GM19397 (cell line): ENCODE results near the gene MCIDAS.

Experiments
- ATAC-seq: cut with Tn5 transposase; IDR thresholded peaks from one replicate; pipeline ENCODE4 v1.9.1; 2021; ENCODE audit warnings: mild to moderate bottlenecking, moderate library complexity; ENCODE audit not compliant: unreplicated experiment

Gene MCIDAS

DNA sequence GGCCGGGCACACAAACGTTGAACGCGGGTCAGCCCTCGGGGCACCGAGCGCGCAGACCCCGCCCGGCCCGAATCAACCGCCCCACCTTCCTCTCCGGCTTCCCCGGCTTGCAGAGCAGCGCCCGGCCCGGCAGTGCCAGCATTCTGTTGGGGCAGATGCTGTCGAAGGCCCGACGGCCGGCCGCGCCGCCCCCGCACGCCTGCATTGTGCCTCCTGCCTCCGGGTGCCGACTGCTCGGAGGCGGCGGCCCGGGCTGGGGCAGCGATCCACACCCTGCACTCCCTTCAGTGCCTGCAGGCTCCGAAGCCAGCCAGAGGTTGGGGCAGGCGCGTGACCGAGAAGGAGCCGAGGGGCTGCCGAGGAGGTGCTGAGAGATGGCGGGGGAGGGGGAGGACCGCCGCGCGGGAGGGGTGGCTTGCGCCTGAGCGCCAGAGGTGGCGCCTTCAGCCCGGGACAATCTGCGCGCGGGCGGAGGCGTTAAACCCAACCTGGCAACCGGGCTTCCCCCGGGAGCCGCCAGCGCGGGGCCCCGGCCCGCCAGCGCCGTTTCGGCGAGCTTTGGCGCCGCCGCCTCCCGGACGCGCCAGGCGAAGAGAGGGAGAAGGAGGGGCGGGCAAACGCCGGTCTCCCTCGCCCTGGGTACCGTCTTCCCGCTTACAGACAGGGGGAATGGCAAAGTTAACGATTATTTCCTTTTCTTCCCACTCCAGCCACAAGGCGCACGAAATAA is at the start of gene MCIDAS:
Gene MCIDAS (minus strand): TSS at position 382 of the 730 bp plus-strand sequence. CDS start 177 bp downstream, at position 205.
- peak; percentile 43 for ATAC-seq

DNA sequence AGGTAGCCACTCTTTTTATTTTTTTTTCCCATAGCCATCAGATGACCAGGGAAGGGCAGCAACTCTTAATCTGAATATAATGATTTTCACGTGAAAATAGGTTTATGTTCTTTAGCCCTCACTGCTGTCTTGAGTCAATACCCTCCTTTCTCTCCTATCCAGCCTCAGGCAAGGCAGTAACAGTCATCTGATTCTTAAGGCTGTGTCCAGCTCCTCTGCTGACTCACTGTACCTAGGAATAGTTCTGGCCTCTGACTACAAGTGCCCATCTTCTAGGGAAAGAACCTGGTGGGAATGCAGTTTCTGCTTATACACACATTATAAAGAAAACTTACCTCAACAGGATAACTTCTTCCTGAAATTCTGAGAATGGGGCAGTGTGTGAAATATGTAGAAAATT is 49.7 kb upstream of the MCIDAS start:
- no peak for ATAC-seq

DNA sequence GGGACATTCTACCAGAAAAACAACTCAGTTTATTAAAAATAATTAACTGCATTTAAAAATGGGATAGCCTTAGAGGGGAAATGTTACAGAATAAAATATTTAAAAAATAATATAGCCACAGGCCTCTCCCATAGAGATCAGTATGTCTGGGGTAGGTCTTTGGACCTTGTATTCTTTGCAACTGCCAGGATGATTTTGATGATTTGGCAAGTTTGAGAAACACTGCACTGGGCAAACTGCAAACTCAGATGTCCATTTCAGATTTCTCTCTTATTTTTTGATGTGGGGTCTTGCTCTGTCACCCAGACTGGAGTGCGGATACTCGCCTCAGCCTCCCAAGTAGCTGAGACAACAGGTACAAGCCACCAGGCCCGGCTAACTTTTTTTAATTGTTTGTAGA is 31.2 kb upstream of the MCIDAS start:
- ATAC-seq = no peak

DNA sequence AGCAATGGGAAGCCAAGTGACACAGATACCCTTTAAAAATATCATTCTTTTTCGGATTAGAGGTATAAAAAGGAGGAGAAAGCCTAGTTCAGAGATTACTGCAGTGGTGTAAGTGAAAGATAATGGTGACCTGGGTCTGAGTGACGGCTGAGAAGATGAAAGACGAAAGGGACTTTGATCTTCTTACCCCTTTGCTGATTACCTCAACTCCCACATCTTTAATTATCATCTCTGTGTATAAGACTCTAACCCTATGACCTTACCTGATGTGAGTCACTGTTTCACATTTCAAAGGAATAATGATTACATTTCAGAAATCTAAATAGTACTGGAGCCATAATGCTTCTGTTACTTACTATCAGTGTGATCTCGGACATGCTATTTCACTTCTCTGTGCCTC is 27.7 kb upstream of the MCIDAS start:
- no peak for ATAC-seq

DNA sequence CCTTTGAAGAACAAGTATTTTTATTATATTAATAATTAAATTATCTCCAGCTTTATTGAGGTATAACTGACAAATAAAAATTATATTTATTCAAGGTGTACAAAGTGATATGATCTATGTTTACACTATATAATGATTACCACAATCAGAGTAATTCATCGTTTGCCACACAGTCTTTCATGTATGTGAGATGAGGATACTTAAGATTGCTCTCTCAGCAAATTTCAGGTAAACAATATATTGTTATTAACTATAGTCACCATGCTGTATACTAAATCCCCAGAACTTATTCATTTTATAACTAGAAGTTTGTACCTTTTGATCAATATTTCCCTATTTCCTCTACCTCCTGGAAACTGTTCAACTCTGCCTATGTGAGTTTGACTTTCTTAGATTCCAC is 22.9 kb upstream of the MCIDAS start:
- ATAC-seq = no peak

DNA sequence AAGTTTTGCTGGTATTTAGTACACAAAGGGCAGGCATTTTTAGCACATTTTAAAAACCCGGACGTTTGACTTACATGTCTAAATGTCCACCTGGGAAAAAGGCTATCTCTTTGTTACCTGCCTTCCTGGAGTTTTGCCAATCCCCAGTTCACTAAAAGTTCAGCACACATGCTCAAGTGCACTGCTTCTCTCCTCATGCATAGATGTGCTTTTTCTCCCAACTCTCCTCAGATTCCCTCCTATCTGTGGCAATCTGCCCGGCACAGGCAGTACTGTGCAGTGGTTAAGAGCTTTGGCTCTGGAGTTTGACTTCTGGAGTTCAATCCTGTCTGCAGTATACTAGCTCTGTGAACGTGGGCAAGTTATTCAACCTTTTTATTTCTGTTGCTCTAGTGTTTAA is 14.6 kb upstream of the MCIDAS start:
- ATAC-seq = no peak

DNA sequence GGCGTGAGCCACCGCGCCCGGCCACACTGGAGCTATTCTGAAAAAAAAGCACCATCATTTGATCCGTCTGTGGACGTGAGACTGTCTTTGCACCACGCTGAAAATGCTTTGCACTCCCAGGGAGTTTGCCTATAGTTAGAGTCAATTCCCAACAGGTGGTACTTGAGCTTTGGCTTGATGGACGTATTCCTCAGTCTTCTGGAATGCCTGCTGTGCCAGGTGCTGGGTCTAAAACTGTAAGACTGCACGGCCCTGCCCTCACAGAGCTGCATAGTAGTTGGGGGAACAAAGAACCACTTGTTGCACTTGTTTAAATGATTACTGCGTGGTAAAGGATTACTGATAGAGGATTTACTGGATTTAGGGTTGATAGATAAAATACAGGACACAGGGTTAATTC is 9.7 kb upstream of the MCIDAS start:
- ATAC-seq = no peak

DNA sequence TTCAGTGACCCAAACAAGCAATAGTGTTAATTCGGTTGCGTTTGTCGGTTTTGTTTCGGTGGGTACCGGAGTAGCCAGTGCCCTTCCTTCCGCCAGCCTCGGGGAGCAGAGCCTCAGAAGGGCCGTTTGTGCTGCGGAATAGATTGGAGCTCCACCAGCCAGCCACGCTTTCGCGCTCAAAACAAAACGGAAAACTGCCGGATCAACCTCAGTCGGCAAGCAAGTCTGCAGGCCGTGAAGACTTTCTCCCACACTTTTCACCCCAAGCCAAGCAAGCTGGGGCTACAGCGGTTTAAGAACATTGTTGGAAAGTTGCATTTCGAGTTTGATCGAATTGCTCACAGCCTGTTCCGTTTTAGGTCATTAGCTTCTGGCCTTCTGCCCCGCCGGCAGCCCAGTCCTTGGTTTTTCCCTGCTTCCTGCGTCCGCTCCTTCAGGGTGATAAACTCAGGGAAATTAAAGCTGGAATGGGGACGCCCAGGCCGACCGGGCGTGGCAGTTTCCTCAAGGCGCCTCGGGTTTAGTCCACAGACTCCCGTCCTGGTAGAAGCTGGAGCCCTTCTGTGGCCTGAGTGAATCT is 7.1 kb upstream of the MCIDAS start:
- no peak for ATAC-seq

DNA sequence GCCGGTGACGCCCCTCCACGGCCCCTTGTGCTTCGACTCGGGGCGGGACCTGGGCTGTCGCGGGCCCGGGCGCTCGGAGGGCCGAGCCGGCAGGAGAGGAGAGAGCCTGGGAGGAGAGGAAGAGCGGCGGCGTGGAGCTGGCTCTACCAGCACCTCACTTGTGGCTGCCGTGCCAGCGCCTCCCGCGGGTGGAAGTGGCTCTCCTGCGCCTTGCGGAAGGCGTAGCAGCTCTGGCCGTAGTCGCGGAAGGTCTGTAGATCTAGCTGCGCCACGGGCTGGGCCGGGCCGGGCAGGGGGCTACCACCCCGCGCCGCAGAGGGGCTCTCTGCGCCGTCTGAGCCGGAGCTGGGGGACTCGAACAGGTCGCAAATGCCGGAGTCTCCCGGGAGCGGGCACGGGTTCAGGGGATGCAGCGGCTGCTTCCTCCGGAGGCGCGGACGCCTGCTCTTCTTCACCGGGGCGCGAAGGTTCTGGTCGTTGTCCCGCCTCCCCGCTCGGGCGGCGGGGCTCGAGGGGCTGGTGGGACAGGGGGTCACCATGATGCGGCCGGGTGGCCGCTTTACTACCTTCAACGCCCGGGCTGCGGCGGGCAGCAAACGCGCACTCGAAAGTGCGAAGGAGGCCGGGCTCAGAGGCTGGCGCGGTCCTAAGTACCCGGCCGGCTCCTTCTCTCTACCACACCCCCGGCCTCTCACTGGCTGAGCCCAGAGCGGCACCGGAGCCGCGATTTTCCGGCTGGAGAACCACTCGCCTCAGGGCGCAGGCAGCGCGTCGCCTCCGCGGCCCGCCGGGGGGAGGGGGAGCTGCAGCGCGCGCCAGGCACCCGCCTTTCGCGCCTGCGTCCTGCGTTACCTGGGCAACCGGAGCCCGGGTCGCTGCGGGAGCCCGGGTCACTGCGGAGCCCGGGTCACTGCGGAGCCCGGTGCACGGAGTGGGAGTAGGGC is 6.1 kb upstream of the MCIDAS start, which contains the start of gene CCNO:
Gene CCNO (minus strand): TSS at position 624 of the 944 bp plus-strand sequence. CDS start 85 bp downstream, at position 539.
- ATAC-seq = peak; percentile 49

DNA sequence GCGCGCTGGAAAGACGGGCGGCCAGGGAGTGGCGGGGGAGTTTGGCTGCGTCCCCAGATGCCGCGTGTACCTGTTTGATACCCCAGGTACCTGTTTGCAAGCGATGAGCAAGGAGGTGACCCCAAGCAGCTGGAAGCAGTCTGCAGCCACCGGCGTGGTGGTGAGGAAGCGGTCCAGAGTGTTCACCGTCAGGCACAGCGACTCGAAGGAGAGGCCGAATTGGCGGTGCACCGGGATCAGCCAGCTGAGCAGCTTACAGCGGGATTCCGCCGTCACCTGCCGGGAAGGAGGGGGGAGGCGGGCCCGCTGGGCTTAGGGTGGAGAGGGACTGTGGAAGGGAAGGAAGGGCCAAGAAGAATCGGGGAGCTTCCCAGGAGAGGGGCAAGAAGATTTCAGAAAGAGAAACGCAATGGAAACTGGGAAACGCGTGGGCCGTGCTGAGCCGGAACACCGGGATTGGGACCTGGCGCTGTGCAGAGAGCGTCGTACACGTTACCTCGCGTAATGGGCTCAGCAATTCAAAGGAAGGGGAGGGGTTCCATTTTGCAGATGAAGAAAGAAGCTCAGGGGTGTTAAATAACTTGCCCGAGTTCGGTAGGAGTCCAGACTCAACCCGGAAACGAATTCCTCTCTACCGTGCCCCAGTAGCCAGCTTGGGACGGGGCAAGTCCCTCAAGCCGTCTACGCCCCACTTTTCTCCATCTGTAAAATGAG is 5.3 kb upstream of the MCIDAS start:
- no peak for ATAC-seq

DNA sequence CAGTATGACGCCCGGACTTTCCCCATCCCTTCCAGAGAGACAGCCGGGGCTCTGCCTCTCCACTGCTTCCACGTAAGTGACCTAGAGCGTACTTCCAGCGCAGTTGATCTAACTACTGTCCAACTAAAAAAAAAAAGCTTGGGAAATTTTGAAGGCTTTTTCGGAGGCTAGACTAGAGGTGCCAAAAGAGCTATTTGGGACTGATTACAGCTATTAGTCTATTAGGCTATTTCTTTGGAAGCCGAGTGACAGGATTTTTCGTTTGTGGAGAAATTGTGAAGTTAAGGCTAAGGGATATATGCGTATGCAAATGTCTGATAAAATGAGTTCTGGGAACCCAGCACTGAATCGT is 4.8 kb upstream of the MCIDAS start:
- no peak for ATAC-seq

DNA sequence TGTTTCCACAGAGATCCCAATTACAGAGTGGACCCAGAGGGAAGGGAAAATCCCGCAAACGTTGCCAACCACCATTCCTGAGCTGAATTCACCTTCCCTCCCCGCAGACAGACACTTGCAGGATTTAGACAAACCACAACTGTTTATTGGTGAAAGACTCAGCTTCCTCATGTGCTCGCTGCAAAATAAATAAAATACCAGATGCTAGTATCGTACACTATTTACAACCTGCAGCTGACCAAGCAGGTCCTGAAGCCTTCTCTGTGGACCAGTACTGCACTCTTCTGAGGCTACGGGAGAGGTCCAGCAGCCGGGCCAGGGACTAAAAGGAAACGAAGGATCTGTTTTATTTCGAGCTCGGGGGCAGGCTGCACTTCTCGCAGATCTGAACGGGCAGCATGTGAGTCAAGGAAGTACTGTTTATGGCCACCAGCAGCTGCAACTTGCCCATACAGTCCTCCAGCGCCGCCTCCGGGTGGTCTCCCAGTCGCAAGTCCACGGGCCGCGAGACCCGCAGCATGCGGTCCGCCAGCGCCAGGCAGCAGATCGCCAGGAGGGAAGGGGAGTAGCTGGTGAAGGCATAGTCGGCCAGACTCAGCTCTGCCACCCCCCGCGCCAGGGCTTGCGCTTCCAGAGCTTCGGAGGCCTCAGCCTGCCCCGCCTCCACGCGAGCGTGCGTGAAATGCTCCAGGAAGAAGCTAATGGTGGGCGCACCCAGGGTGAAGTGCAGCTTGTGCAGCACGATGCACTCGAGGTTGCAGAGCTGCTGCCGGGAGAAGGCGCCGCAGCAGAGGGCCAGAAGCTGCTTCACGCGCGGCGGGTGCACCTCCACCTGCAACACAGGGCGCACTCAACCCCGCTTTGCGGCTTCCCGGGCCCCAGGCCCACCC is 4.2 kb upstream of the MCIDAS start:
- ATAC-seq = no peak

DNA sequence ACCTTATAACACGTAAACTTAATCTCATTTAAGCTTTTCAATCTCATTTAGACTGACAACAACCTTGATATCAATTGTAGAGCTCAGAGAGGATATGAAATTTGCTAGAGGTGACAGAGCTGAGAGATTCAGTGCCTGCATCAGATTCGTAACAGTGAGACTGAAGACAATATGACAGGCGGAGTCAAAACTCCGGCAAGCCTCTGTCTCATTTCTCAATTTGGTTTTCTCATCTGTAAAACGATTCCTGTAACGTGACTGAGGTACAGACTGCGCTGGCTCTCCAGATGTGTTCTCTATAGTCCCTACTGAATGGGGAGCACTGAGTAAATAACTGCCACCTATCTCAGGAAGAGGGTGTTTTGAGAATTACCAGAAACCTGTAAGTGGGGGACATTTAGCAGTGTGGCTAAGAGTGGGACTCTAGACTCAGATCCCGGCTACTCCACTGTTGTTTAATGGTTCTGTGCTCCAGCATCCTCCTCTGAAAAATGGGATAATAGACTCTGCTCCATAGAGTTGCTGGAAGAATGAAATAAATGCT is 3.0 kb upstream of the MCIDAS start:
- no peak for ATAC-seq

DNA sequence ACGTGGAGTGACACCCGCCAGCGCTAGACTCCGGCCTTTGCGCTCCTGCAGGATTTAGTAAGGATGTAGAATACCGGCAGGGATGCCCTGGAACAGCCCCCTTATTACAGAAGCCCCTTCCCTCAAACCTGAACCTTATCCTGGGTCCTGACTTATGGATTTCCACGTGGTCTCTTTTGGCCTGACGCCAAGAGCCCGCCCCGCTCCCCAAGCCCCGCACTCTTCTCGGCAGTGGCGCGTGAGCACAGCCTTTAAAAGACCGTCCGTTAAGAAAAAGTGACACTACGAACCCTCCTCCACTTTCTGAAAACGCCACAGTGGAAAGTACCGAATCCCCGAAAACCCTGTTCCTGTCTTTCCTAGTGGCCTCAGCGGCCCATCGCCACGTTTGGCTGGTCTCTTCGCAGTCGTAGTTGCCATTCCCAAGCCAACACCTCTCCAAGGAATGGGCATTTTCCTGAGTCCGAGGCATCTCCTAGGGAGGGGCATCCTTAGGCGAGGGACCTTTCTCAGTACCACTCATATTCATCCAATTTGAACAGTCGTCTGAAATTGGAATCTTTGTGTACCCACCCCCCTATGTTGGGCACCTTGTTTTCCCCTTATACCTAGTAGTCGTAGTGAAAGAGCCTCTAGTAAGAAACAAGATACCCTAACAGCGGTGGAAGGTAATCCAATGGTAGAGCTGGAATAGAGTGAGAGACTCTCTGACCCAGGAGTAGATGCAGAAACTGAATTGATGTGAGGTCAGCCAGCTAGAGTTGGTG is 732 bp upstream of the MCIDAS start:
- ATAC-seq = no peak

DNA sequence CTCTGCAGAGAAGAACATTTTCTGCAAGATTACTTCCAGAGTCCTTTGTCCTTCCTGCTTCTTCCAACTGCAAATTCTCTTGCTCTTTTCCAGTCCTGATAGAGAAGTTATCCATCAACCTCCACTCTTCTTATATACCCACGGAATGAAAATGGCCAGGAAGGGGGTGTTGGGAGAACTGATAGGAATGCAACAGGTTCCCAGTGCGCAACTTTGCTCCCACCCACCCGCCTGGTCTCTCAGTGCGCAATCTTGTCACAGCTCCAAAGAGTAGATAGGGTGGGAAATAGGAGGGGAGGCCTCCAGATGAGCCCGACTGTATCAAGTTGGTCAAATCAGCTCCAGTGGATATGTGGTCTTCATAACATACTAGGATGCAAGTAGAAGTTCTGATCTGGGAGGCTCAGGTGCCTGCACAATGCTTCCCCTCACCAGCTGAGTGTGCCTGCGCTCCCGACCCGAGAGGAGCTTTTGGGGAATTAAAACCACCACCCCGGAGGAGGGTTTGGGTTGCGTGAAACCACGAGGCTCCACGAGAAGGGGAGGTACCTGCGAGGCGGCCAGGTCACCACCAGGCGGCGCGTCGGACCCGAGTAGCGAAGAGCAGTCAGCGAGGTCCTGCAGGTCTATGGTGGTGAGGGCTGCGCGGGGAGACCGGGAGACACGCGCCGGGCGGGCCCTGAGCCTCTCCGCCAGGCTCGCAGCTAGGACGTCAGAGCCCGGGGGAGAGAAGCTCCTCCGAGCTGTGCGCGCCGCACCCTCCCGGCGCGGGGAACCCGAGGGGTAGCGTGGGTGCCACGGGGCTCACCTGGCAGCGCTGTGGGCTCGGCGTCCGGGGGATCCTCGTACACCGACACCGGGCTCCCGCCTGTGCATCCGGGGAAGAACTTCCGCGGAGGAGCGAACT is 835 bp downstream of the MCIDAS start:
- ATAC-seq = peak; percentile 46

DNA sequence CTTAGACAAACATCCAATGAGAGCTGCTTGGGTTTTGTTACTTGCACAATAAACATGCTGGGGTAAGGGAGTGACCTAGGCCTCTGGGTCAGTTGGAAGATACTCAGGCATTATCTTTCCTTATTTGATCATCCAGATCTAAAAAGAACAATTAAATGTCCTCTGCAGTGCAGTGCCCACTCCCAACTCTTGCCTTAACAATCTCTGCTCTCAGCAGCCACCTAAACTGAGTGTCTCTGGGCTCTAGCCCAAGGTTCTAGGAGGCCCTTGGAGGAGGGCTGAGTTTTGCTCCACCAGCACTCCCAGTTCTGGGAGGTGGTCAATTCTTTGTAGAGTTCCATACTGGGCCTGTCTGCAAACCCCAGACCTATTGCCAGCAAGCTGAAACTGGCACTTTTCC is 1.8 kb downstream of the MCIDAS start:
- ATAC-seq = no peak

DNA sequence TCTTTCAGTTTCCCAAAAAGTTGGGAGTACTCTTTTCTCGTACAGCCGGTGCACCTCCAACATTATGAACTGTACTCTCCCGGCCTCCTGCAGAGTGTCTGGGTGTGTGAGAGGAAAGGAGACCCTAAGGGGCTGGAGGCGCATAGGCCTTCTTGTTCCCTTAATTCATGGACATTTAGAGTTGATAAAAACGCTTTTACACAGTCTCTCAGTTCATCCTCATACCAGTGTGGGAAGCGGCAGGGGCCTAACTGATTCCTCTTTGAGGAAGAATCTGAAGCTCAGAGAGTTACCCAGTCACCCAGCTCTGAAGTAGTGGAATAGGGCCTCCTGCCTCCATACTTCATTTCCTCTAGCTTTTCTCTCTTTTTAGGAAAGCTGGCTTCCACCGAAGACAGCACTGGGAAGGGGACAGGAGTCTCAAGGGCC is 3.3 kb downstream of the MCIDAS start:
- no peak for ATAC-seq
